ENCODE data around the gene PALLD. TPM values are rescaled to one million over a fixed set of nuclear protein-coding genes. Genes with fewer than 3 reads are reported as not detected.

PALLD gene
- total RNA-seq, 1 donor from 2014 or later, result 58.7 TPM

DNA sequence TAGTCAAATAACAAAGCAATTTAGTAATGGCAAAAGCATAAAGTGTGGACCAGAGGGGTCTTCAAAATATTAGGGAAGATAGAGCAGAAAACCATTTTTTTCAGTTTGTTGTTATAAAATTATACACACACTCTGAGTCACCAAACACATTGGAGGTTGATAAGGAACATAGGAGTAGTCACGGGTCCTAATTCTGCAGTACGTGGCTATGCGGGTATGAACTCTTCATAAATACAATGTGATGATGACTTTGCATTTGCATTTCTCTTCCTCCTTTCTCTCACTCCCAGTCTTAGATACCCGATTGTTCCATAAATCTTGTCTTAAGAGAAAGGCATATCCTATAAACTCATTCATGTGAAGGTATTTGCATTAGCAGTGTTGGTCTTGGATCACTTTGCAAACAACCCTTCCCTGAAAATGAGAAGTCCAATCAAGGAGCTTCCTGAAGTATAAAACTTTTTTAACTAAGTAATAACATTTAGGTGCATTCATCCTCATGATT is 223.6 kb downstream of the PALLD start:
- Mint-ChIP-seq H3K36me3 (ENCODE audit: low read depth) (peaks cover 19% of the 10 kb centered on the region), H3K4me1 (peaks cover 15% of the 10 kb centered on the region), H3K27me3 (ENCODE audit: low read depth) (no peaks in the 10 kb centered on the region), H3K9me3 (peaks cover 3% of the 10 kb centered on the region), H3K27ac (ENCODE audit: unreplicated experiment) (no peak overlapping the region), H3K4me3 (no peak overlapping the region)
- TF ChIP-seq, protein P1, sequence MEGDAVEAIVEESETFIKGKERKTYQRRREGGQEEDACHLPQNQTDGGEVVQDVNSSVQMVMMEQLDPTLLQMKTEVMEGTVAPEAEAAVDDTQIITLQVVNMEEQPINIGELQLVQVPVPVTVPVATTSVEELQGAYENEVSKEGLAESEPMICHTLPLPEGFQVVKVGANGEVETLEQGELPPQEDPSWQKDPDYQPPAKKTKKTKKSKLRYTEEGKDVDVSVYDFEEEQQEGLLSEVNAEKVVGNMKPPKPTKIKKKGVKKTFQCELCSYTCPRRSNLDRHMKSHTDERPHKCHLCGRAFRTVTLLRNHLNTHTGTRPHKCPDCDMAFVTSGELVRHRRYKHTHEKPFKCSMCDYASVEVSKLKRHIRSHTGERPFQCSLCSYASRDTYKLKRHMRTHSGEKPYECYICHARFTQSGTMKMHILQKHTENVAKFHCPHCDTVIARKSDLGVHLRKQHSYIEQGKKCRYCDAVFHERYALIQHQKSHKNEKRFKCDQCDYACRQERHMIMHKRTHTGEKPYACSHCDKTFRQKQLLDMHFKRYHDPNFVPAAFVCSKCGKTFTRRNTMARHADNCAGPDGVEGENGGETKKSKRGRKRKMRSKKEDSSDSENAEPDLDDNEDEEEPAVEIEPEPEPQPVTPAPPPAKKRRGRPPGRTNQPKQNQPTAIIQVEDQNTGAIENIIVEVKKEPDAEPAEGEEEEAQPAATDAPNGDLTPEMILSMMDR (conservative IDR thresholded peaks at IDR 0.05), result no peak
- no peak for DNase-seq (ENCODE audit: low read depth, low spot score)

DNA sequence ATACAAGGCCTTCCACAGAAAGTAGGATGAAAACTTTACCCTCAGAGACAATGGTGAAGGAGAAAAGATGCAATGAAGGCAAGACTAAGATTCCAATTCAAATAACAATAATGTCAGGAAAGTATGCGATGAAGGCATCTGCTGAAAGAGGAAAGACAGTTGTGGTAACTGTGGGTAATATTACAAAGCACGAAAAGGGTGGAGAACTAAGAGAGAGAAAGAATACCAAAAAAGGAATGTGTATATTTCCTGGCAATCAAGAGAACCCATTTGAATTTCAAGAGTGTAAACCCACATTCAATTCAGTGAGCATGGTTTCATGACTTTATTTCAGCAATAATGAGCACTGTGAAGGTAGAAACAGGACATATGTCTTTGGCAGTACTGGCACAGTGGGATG is 225.5 kb downstream of the PALLD start:
- H3K4me3 Mint-ChIP-seq, result no peak overlapping the region
- no peak for DNase-seq (ENCODE audit: low read depth, low spot score)
- H3K27me3 Mint-ChIP-seq (ENCODE audit: low read depth), result no peaks in the 10 kb centered on the region
- H3K4me1 Mint-ChIP-seq, result peaks cover 6% of the 10 kb centered on the region
- TF ChIP-seq, protein P1 (conservative IDR thresholded peaks at IDR 0.05), result no peak
- peaks cover 26% of the 10 kb centered on the region for H3K36me3 Mint-ChIP-seq (ENCODE audit: low read depth)
- peaks cover 7% of the 10 kb centered on the region for H3K9me3 Mint-ChIP-seq
- no peak overlapping the region for H3K27ac Mint-ChIP-seq (ENCODE audit: unreplicated experiment)

DNA sequence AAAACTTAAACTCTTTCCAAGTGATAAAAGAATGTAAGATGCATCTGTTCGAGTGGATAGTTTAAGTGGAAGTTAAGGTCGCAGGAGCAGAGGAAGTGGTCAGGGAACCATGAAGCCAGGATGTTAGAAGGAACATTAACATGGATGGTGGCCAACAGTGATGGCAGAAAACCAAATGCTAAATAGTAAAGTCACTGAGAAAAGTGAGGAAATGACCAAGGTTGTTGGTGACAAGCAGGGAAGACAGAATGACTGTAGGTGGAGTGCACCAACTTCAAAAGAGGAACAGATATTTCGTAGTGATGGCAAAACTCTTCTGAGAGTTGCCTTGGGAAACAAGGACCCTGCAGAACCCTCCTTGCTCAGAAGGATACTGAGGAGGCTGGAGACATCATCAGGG is 226.2 kb downstream of the PALLD start:
- no peaks in the 10 kb centered on the region for H3K27me3 Mint-ChIP-seq (ENCODE audit: low read depth)
- peaks cover 29% of the 10 kb centered on the region for H3K36me3 Mint-ChIP-seq (ENCODE audit: low read depth)
- H3K9me3 Mint-ChIP-seq, result peaks cover 9% of the 10 kb centered on the region
- H3K4me1 Mint-ChIP-seq, result peaks cover 6% of the 10 kb centered on the region
- no peak for DNase-seq (ENCODE audit: low read depth, low spot score)
- TF ChIP-seq, protein P1 (conservative IDR thresholded peaks at IDR 0.05), result no peak
- H3K27ac Mint-ChIP-seq (ENCODE audit: unreplicated experiment), result no peak overlapping the region
- H3K4me3 Mint-ChIP-seq, result no peak overlapping the region

DNA sequence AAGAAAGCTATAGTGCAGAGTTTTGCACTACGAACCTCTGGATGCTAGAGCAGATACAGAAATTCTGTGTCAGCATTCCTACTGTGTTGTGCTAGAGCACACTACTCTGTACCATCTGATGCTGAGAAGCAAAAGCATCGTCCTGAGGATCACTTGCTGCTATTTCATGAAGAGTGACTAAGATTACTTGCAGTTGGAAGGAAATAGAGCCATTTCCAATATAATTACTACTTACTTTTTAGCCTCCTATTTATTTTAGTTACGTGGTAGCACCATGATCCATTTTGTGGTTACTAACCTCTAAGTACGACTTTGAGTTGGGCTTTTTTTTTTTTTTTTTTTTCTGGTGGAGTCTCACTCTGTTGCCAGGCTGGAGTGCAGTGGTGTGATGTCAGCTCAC is 226.7 kb downstream of the PALLD start:
- H3K4me1 Mint-ChIP-seq, result peaks cover 6% of the 10 kb centered on the region
- no peak overlapping the region for H3K4me3 Mint-ChIP-seq
- no peak overlapping the region for H3K27ac Mint-ChIP-seq (ENCODE audit: unreplicated experiment)
- no peaks in the 10 kb centered on the region for H3K27me3 Mint-ChIP-seq (ENCODE audit: low read depth)
- H3K36me3 Mint-ChIP-seq (ENCODE audit: low read depth), result peaks cover 29% of the 10 kb centered on the region
- peaks cover 9% of the 10 kb centered on the region for H3K9me3 Mint-ChIP-seq
- no peak for DNase-seq (ENCODE audit: low read depth, low spot score)
- TF ChIP-seq, protein P1 (conservative IDR thresholded peaks at IDR 0.05), result no peak

DNA sequence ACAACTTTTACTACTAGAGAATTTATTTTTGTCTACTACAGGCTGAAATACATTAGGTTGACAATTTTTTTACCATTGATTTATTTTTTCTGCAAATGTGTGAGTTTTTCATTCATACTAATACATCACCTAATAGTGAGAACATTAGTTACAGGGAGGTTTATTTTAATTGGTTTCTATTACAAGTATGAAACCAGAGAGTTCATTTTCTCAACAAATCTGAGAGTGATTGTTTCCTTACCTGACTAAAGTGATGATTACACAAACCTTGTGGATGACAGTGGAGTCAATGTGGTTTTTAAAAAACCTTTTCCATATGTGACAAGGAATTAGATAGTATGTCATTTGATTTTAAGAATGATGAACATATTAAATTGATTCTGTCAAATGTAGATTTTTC is 227.4 kb downstream of the PALLD start:
- peaks cover 33% of the 10 kb centered on the region for H3K36me3 Mint-ChIP-seq (ENCODE audit: low read depth)
- no peaks in the 10 kb centered on the region for H3K27me3 Mint-ChIP-seq (ENCODE audit: low read depth)
- TF ChIP-seq, protein P1 (conservative IDR thresholded peaks at IDR 0.05), result no peak
- H3K4me3 Mint-ChIP-seq, result no peak overlapping the region
- H3K9me3 Mint-ChIP-seq, result peaks cover 12% of the 10 kb centered on the region
- no peak for DNase-seq (ENCODE audit: low read depth, low spot score)
- no peak overlapping the region for H3K27ac Mint-ChIP-seq (ENCODE audit: unreplicated experiment)
- peaks cover 6% of the 10 kb centered on the region for H3K4me1 Mint-ChIP-seq

Data from neural crest cell (in vitro differentiated cells).